ENCODE measurements around the gene FKBP2. TPM values are rescaled to one million over a fixed set of nuclear protein-coding genes. Genes with fewer than 3 reads are reported as not detected.

FKBP2 gene
- total RNA-seq: 53.8 TPM
- long read RNA-seq, transcript FKBP2-201 (6 exons, 657 nt): major isoform, 11 of 23 reads
- long read RNA-seq, partial matches to known transcripts: 7 of 23 reads
- long read RNA-seq, other reads (novel, unspliced or antisense): 2 of 23 reads

DNA sequence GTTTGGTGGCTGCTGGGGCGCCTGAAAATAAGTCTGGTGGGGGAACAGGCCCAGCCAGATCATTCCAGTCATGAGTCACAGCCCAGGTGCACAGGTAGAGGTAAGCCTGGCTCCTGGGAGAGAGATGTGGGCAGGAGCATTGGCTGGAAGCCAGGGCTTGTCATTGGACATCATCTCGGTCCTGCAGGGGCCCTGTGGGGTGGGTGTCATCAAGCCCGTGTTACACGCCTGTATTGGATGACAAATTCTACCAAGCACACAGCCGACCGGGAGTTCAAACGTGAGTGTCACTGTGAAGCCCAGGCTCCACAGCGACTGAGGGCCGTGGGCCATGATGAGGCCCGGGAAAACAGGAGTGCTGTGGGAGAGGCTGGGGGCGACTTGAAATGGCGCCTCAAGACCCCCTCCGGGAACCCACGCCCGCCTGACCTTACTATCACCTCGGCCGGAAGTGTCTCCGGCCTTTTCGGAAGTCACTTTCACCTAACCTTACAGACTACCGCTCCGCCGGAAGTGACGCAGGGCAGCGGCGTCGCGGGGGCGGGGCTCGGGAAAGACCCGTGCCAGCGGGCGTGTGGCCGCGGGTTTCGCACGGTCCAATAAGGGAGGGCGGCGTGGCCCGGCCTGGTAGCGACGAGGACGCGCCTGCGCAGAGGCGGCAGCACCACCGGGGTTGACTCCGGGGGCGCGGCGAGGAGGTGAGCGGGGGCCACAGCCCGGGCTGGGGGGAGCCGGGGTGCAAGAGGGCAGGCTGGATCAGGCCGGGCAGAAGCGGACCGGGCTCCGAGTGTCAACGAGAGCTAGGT, at the start of gene FKBP2:
TSS of gene FKBP2 (plus strand) at position 661 of the 806 bp plus-strand sequence. CDS start 1,293 bp downstream, outside the sequence.
- peak; percentile 100 for DNase-seq (ENCODE audit: low spot score)

DNA sequence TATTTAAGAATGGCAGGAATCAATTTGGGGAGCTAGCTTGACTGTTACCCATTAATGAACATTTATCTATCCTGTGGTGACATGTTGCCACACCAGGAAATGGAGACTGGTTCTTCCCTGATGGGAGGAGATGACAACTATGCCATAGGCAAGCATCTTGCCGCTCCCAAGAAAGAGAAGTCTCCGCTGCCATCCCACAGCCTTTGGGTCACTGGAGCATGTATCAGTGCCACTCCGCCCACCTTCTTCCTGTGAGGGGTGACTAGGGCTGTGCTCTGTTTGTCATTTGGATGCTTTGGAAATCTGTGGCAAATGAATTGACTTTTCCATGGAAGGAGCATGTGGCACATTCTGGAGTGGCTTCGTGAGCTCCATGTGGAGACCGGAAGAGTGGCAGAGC, 48.5 kb upstream of the FKBP2 start:
- no peak for DNase-seq (ENCODE audit: low spot score)

- no peak for DNase-seq (ENCODE audit: low spot score)
Observed at GRCh38 chr11:64196626-64197025, 44.3 kb upstream of the FKBP2 start.

- DNase-seq (ENCODE audit: low spot score): no peak
Observed at GRCh38 chr11:64198511-64198910, 42.4 kb upstream of the FKBP2 start.

DNA sequence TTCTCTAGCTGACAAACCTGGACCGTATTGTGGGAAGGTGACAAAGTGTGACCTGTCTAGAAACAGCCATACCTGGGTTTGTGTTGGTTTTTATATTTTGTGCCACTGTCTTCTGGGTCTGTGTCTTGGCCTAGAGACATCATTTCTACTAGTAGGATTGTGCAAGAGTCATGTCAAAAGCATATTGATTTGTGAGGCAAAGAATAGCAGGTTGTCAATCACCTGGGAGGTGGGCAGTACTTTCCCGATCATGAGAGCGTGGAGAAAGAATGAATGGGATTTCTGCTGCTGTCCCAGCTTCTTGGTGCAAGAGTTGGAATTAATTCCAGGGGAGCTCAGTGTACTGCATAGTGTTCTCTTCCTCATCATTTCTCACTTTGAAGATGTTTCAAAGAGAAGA, 39.4 kb upstream of the FKBP2 start:
- DNase-seq (ENCODE audit: low spot score): no peak

- no peak for DNase-seq (ENCODE audit: low spot score)
Observed at GRCh38 chr11:64202992-64203391, 37.9 kb upstream of the FKBP2 start.

DNA sequence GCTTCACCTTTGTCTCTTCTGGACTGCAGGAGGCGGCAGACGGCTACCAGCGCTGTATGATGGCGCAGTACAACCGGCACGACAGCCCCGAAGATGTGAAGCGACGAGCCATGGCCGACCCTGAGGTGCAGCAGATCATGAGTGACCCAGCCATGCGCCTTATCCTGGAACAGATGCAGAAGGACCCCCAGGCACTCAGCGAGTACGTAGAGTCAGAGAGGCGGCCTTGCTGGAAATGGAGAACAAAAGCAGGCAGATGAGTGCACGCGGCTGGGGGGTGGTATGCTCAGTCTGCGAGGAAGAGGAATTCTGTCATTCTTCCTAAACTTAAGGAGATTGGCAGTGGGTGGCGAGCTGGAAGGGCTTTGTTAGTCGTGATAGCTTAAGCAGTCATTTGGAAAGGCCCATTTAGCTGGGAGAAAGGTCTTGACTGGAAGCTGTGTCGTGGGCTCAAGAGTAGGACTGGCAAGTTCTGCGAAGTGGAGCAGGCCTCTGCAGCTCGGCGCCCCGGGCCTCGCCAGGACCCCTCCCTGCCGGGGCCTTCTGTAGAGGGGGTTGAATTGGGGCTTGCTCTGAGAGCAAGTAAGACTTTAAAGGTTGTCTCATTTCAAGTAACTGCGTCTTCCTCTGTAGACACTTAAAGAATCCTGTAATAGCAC, 37.3 kb upstream of the FKBP2 start:
- no peak for DNase-seq (ENCODE audit: low spot score)

- no peak for DNase-seq (ENCODE audit: low spot score)
Observed at GRCh38 chr11:64204080-64204440, 36.8 kb upstream of the FKBP2 start.

DNA sequence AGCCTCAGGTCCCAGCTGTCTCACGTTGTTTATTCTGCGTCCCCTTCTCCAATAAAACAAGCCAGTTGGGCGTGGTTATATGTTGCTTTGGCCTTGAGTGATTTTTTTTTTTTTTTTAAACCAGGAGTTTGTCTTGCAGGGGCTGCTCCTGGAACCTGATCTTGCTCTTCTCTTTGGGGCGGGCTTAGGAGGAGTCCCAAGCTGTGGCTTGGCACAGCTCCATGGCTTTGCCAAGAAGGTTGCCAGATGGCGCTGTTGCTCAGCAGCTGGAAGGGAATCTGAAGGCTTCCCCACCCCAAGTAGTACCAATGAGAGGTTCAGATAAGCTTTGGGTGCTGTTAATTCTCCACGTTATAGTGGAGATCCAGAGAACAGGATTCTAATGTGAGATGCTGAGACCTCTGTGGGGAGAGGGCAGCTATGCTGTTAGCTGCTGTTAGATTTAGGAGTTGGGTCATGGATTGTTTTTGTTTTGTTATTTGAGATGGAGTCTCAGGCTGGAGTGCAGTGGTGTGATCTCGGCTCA, 36.4 kb upstream of the FKBP2 start:
- no peak for DNase-seq (ENCODE audit: low spot score)

DNA sequence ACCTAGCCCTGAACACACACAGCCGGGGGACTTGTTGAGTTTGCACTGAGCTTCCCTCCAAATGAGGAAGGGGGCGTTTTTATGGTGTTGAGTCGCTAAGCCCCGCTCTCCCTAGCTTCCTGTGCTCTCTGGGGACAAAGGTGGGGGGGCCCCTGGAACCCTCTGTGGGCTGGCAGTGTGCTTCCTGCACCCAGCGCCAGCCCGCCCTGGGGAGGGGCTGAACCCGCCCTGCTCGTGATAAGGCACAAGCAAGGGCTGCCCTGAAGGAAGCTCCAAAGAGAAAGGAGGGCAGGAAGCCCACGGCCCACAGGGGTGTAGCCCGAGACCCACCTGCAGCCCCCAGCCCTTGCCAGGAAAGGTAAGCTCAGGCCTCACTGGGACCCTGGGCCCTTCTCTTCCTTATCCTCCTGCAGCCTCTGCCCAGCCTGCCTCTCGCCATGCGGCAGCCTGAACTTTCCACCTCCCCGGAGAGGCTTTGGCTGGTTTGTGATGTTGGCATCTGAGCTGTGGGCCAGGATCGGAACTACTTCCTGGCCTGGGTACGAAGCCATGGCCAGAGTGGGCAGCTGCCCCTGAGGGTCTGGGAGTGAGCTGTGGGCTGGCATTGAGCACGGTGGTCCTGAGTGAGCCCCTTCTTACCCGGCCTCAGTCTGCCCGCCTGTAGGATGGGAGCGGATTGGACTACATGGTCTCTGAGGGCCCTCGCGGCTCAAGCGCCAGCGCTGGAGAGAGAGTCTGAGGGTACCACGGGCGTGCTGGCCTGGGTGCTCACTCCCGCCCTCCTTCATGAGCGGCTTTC, 34.2 kb upstream of the FKBP2 start, which contains the start of gene FERMT3:
TSS of gene FERMT3 (plus strand) at position 265 of the 799 bp plus-strand sequence. CDS start 644 bp downstream, outside the sequence.
- DNase-seq (ENCODE audit: low spot score): no peak

GRCh38 chr11:64207256-64208085, 33.4 kb upstream of the FKBP2 start:
- no peak for DNase-seq (ENCODE audit: low spot score)

GRCh38 chr11:64208086-64208795, 32.7 kb upstream of the FKBP2 start:
- no peak for DNase-seq (ENCODE audit: low spot score)

DNA sequence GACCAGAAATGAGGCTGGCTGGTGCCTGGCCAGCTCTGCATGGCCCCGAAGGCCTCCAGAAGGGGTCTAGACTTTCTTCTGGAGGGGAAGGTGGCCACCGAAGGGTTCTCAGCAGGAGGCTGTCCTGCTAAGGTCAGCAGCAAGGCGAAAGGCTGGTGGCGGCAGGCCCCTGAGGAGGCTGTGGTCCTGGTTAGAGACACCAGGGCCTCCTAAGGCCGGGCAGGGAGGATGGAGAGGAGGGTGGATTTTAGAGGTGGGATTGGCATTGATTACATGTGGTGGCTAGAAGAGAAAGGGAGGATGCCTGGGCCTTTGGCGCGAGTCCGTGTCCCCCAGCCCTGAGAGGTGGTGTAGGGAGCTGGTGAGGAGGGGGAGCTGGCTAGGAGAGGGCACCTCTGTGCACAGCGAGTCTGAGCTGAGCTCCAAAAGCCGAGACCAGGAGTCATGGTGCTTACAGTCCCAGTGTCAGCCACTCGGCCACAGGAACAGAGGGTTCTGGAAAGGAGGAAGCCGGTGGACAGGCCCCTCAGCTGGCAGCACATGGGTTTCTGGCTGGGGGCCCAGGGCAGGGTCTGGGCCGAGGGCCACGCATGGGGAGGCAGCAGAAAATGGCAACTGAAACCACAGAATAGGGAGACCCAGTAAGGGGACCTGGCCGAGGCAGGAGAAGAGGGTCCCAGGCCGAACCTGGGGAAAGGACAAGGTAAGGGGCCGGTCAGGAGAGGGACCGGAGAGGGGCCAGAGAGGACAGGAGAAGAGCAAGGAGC, 31.9 kb upstream of the FKBP2 start:
- DNase-seq (ENCODE audit: low spot score): no peak

DNA sequence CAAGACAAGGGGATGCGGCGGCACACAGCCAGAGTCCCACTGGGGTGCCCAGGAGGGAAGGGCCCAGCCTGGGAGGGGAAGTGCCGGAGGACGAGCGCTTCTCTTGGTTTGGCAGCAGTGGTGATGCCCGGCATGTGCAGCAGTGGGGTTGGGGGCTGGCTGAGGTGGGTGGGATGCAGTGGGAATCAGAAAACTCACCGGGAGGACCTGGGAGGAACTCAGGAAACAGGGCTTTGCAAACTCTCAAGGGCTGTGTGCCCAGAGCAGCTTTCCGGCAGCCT, 31.4 kb upstream of the FKBP2 start:
- DNase-seq (ENCODE audit: low spot score): no peak

GRCh38 chr11:64210301-64211020, 30.4 kb upstream of the FKBP2 start:
- DNase-seq (ENCODE audit: low spot score): no peak

GRCh38 chr11:64211181-64211872, 29.6 kb upstream of the FKBP2 start:
- DNase-seq (ENCODE audit: low spot score): no peak

DNA sequence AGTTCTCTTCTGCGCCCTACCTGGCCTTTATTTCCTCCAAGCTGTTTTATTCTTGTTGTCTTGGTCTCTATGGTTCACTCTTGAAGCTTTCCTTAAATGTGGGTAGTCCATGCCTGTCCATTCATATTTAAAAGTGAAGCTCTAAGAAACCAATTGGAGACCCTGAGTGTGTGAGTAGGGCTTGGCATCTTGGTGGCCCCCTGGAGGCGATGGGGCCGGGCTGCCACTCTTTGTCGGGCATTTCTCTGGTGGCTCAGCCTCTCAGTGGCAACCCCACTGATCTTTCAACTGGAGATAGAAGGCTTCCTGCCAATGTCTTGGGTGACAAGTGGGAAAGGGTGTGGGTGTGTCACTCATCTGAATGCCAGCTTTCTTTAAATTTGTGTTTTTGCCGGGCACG, 24.0 kb upstream of the FKBP2 start:
- no peak for DNase-seq (ENCODE audit: low spot score)
